ENCODE measurements around the gene APBB1IP. TPM values are rescaled to one million over a fixed set of nuclear protein-coding genes. Genes with fewer than 3 reads are reported as not detected.

Gene APBB1IP
- total RNA-seq, 1 donor from 2014 or later = 0.47 TPM

- no peak for DNase-seq (ENCODE audit: extremely low read depth, low read depth, low spot score)
Measured at GRCh38 chr10:26612151-26612915, 174.2 kb downstream of the APBB1IP start.

Other genes with a start within 250 kb of the APBB1IP start
- gene GAD2, start 221.6 kb upstream of the APBB1IP start, total RNA-seq = not detected in 2 replicates